DOHH2 (cell line): ENCODE results near the gene SLC7A14.

Source experiments
- EZH2phosphoT487 ChIP-seq: fragments of 200-600 bp; sonication (generic); IDR thresholded peaks from 2 replicates; pipeline ENCODE4 v1.6.1; 2017; ENCODE audit warnings: borderline replicate concordance, mild to moderate bottlenecking, antibody characterized with exemption, low read length, moderate library complexity, mixed read lengths
- TF ChIP-seq, protein P1 (sequence below): fragments of 200-600 bp; sonication (generic); IDR thresholded peaks from one replicate; pipeline ENCODE4 v1.5.1; 2014; ENCODE audit warnings: antibody characterized with exemption, mild to moderate bottlenecking, low read depth, low read length; ENCODE audit not compliant: poor library complexity, severe bottlenecking

DNA sequence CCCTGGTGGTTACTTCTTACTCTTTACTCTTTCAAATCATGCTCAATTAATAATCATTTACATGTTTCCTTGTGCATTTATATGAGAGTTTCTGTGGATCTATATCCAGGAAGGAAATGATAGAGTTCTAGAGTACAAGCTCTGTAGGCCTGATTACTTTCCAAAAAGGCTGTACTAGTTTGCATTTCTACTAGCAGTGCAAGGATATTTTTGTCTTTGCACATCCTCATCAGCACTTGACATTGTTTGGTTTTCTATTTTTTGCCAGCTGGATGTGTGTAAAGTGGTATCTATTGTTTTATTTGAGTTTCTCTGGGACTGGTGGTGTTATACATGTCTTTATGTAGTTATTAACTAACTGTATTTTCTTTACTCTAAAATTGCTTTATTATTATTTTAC is 19.6 kb upstream of the SLC7A14 start:
- TF ChIP-seq, protein P1, sequence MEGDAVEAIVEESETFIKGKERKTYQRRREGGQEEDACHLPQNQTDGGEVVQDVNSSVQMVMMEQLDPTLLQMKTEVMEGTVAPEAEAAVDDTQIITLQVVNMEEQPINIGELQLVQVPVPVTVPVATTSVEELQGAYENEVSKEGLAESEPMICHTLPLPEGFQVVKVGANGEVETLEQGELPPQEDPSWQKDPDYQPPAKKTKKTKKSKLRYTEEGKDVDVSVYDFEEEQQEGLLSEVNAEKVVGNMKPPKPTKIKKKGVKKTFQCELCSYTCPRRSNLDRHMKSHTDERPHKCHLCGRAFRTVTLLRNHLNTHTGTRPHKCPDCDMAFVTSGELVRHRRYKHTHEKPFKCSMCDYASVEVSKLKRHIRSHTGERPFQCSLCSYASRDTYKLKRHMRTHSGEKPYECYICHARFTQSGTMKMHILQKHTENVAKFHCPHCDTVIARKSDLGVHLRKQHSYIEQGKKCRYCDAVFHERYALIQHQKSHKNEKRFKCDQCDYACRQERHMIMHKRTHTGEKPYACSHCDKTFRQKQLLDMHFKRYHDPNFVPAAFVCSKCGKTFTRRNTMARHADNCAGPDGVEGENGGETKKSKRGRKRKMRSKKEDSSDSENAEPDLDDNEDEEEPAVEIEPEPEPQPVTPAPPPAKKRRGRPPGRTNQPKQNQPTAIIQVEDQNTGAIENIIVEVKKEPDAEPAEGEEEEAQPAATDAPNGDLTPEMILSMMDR: no peak
- no peak for TF ChIP-seq EZH2phosphoT487
